ENCODE results near the gene NPR3. TPM values are rescaled to one million over a fixed set of nuclear protein-coding genes. Genes with fewer than 3 reads are reported as not detected.

NPR3 gene
- total RNA-seq: 0.37 and 0.53 TPM in 2 replicates
- 0.01 and 0.03 TPM in 2 replicates for polyA plus RNA-seq
- 0.01 and 0.09 TPM in 2 replicates for polyA plus RNA-seq (2011; cell fraction: cytosol; rRNA removed)
- 0.38 and 0.41 TPM in 2 replicates for polyA plus RNA-seq (2011; cell fraction: nucleus; rRNA removed)
- not detected in 2 replicates for polyA plus RNA-seq (2012)
- 0.15 and 0.53 TPM in 2 replicates for polyA minus RNA-seq
- 6.1 TPM for polyA minus RNA-seq (2011; cell fraction: cytosol; rRNA and poly(A)+ RNA removed)
- 1.4 and 1.9 TPM in 2 replicates for polyA minus RNA-seq (2011; cell fraction: nucleus; rRNA and poly(A)+ RNA removed)
- Bru-seq, nascent RNA: percentile 18 among the genes with signal in this experiment
- BruChase-seq, experiment 1, labeled RNA remaining after a 6-hour chase: percentile 18 among the genes with signal in this experiment
- BruChase-seq, experiment 2, labeled RNA remaining after a 2-hour chase: percentile 22 among the genes with signal in this experiment
- long read RNA-seq, partial matches to known transcripts: 0 of 4 reads
- long read RNA-seq, other reads (novel, unspliced or antisense): 4 of 4 reads

- peak; percentile 24 for DNase-seq (ENCODE audit: low read depth, low spot score)
- intact Hi-C loops (cut with micrococcal nuclease): loop anchor here (1.0 to 5.0 kb wide), 3 partner anchors 277 to 713 kb away; no protein-coding TSS in a partner anchor
- BruUV-seq (replicated peaks): no TSS peak
Measured at GRCh38 chr5:32710550-32711361, at the start of gene NPR3. Gene NPR3 (plus strand): TSS chr5:32711321. CDS start chr5:32711777, 456 bp downstream.

More at GRCh38 chr5:32710550-32711361, at the start of gene NPR3:
- H3K27ac ChIP-seq (ENCODE audit: insufficient read depth, low read depth, low read length): no peak within 1 kb of the TSS
- H3K27me3 ChIP-seq (ENCODE audit: control insufficient read depth in 2 of 2, insufficient read depth in 2 of 2, low read length in 2 of 2): peaks cover 29 to 49% of the 10 kb centered on the region in 2 experiments
- H3K9me3 ChIP-seq (replicated peaks; ENCODE audit: control insufficient read depth, insufficient read depth, low read length): no peaks in the 10 kb centered on the region
- no peak for FAIRE-seq
- H3K9ac ChIP-seq (replicated peaks; ENCODE audit: extremely low read depth, insufficient read depth, low read length): peak within 1 kb of the TSS; percentile 11
- H3K4me1 ChIP-seq (ENCODE audit: control insufficient read depth, extremely low read depth, insufficient read depth, low read length): peaks cover 11% of the 10 kb centered on the region
- peak within 1 kb of the TSS; percentile 95 for H2AFZ ChIP-seq (ENCODE audit: low read depth, low read length)
- peak within 1 kb of the TSS; percentile 97 for H3K4me2 ChIP-seq (ENCODE audit: insufficient read depth, low read length)
- H3K4me3 ChIP-seq (replicated peaks in 1 of 3; ENCODE audit: insufficient read depth in 1 of 3, low read depth in 1 of 3, low read length in 3 of 3): peak within 1 kb of the TSS; percentile 60 to 77 (median 65)
- dilution Hi-C loops (cut with MboI; ENCODE audit: extremely low pct_ligation_motif_present, low sequenced_read_pairs): no loop called here
- ChIA-PET CTCF (interaction anchor here (0.9 to 4.8 kb wide), 4 partner anchors 470 to 712 kb away, joined by 3 to 39 read pairs (median 5); no protein-coding TSS in a partner anchor), POLR2A (no interaction called here)
- H3K79me2 ChIP-seq (ENCODE audit: control insufficient read depth, insufficient read depth, low read length): no peaks in the 10 kb centered on the region
- TF ChIP-seq JUN (IDR thresholded peaks at IDR 0.05; ENCODE audit: borderline replicate concordance, insufficient read depth, insufficient read length, low read depth) (no peak), POLR2AphosphoS5 (IDR thresholded peaks at IDR 0.05; ENCODE audit: insufficient read depth, low read depth, low read length) (no peak), FOS (IDR thresholded peaks at IDR 0.05; ENCODE audit: borderline replicate concordance, insufficient read depth, low read length) (no peak), CTCF (IDR thresholded peaks at IDR 0.05; ENCODE audit: extremely low read depth in 1 of 2, insufficient read depth in 1 of 2, low read depth in 1 of 2, low read length in 2 of 2) (no peak), POLR2A (IDR thresholded peaks at IDR 0.05; ENCODE audit: low read depth, low read length) (no peak), MAX (IDR thresholded peaks at IDR 0.05; ENCODE audit: insufficient read depth, insufficient read length) (no peak), MYC (IDR thresholded peaks at IDR 0.05; ENCODE audit: low read depth, low read length) (no peak), EZH2 (IDR thresholded peaks at IDR 0.05; ENCODE audit: borderline replicate concordance, low read depth, low read length, severe bottlenecking) (no peak), GATA2 (IDR thresholded peaks at IDR 0.05; ENCODE audit: insufficient read depth, insufficient read length, low read depth, low read length) (no peak)
- no peaks in the 10 kb centered on the region for H3K36me3 ChIP-seq (ENCODE audit: control insufficient read depth in 2 of 2, extremely low read depth in 1 of 2, insufficient read depth in 2 of 2, low read length in 2 of 2)
- no peaks in the 10 kb centered on the region for H4K20me1 ChIP-seq (replicated peaks; ENCODE audit: control insufficient read depth, extremely low read depth, insufficient read depth, low read length)
- H3K9me1 ChIP-seq (replicated peaks; ENCODE audit: control insufficient read depth, extremely low read depth, insufficient read depth, low read length): no peaks in the 10 kb centered on the region

Measured in endothelial cell of umbilical vein (primary cell).